SH-SY5Y (cell line): Measurements from ENCODE around the gene FBLIM1.

ENCODE experiments used
- GATA2 ChIP-seq: IDR thresholded peaks from 2 replicates; pipeline ENCODE4 v1.6.1; 2011; ENCODE audit warnings: mild to moderate bottlenecking, low read depth, low read length
- GATA3 ChIP-seq: IDR thresholded peaks from 2 replicates; pipeline ENCODE4 v1.6.1; 2011; ENCODE audit warnings: low read depth, mild to moderate bottlenecking, low read length, moderate library complexity

FBLIM1 gene

DNA sequence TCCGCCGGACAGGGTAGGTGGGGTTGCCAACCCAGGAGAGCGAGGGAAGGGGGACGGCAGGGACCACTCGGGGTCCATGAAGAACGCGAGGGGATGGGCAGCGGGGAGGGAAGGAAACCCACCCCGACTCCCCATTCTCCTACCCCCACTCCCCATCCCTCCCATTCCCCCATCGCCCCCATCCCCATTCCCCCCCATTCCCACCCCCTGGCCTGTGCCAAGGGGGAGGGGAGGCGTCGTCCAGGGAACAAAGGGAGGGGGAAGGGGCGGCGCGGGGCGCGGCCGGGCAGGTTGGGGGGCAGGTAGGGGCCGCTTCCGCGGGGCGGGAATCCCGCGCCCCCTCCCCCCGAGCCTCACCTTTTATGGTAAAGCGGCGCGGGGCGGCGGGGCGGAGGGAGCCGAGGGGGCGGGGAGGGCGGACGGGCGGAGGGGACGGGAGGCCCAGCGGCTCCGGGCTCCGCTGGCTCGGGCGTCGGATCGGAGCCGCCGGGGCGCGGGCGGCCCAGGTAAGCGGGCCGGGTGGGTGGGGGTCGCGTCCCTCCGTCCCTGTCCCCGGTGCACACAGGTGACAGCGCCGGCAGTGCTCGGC, at the start of gene FBLIM1:
TSS of gene FBLIM1 (plus strand) at position 453 of the 589 bp plus-strand sequence. CDS start 6,189 bp downstream, outside the sequence.
- no peak for TF ChIP-seq GATA3
- no peak for TF ChIP-seq GATA2

DNA sequence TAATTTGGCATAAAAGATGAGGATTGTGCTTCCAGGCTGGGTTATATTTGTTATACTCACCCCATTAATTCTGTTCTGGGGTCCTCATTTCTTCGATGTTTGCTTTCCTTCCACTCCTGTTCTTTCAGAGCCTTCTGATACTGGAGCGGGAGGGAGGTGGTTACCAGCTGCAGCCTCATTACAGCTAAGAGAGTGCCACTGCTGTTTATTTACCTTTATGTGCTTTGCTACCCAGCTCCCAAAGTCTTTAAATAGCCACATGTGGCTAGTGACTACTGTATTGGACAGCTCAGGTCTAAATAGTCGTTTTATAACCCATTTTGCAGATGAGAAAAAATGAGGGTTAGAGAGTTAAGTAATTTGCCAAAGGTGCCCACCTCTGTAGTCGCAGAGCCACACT, 49.4 kb upstream of the FBLIM1 start:
- TF ChIP-seq GATA2 (no peak), GATA3 (no peak)

DNA sequence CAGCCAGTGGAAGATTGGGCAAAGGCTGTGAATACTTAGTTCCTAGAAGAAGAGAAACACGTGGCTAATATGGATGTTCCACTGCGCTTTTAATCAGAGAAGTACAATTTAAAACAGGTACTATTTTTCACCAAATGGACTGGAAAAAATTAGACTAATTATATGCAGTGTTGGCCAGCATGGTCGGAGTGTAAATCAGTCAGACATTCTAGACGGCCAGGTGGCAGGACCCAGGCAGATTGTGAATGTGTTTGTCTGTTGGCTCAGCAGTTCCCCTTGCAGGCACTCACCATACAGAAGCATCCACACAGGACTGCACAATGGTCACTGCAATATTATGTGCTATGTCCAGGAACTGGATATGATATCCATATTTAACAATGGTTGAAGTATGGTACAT, 46.4 kb upstream of the FBLIM1 start:
- no peak for TF ChIP-seq GATA2
- TF ChIP-seq GATA3, result no peak

DNA sequence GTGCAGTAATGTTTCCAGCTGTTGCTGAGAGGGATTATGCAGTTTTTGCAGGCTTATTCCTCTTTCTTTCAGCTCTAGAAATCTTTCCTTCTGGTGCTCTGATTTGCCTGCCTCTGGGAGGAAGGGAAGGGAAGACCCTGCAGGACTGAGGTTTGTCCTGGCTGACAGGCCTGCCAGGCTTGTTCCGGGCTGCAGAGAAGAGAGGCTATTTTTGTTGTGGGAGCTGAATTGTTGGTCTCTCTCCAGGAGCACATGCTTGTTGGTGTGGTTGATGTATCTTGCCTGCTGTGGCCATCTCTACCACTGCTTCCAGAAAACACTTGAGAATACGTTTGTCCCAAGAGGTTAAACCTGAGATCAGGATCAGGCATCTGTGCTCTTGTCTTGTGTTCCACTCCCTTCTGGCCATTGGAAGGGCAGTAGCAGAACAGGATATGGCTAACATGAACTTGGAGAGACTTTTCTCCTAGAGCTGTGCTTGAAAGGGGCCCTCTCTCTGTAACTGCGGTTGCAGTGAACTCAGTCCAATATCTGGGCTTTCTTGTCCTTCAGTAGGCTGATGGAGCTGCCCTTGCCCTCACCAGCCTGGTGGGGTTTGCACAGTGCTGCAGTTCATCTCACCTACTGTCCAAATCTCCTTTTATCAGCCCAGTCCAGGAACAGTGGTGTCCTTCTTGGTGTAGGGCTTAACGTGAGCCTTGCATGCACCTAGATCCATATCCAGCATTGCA, 44.0 kb upstream of the FBLIM1 start:
- no peak for TF ChIP-seq GATA2
- no peak for TF ChIP-seq GATA3

DNA sequence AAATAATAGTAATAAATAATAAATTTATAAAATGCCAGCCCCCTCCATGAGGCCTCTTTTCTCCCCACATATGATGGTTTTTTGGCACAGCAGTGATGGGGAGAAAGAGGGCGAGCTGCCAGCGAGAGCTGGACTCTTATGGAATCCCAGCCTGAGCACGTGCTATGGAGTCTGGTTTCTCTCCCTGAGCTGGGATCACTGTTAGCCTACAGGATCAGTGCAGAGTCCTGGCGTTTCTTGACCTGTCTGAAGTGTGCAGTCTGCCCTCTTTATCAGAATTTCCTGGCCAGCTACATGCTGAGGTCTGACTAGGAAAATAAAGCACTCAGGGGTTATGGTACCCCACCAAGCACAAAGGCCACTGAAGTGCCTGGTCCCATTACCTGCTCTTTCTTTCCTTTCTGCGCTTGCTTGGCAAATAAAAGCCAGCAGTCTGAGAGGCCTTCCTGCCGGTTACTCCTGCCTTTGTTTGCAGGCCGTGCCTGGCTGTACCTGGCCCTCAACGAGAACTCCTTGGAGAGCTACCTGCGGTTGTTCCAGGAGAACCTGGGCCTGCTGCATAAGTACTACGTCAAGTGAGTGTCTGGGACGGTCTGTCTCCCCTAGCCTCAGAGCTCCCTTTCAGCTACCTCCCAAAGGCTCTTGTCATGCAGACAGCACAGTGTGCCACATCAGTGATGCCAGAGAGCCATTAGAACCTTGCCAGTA, 41.0 kb upstream of the FBLIM1 start:
- TF ChIP-seq GATA2 (no peak), GATA3 (no peak)

GRCh38 chr1:15718199-15718601, 40.4 kb upstream of the FBLIM1 start:
- TF ChIP-seq GATA3, result no peak
- TF ChIP-seq GATA2, result no peak

DNA sequence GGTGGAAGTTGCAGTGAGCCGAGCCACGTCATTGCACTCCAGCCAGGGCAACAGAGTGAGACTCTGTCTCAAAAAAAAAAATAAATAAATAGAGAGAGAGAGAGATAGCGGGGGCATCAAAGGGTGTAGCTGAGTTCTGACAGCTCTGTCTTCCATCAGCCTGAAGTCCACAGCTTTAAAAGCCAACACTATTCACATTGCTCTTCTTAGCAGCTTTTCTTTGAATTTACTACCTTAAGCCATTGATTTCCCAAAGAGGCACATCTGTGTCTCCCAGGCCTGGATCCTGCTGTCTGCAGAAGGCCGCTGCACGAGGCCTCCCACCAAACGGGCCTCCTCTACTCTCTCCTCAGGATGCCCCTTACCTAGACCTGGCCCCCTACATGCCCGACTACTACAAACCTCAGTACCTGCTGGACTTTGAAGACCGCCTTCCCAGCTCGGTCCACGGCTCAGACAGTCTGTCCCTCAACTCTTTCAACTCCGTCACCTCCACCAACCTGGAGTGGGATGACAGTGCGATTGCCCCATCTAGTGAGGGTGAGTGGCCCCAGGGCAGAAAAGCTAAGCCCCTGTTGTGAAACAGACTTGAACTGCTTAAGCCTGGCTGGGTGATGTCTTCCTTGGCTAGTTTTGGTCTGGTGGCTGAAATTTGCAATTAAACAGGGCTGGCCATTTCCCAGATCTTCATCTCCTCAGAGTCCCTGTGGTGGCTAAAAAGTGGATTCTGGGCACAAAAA, 39.0 kb upstream of the FBLIM1 start:
- TF ChIP-seq GATA3 (no peak), GATA2 (no peak)

DNA sequence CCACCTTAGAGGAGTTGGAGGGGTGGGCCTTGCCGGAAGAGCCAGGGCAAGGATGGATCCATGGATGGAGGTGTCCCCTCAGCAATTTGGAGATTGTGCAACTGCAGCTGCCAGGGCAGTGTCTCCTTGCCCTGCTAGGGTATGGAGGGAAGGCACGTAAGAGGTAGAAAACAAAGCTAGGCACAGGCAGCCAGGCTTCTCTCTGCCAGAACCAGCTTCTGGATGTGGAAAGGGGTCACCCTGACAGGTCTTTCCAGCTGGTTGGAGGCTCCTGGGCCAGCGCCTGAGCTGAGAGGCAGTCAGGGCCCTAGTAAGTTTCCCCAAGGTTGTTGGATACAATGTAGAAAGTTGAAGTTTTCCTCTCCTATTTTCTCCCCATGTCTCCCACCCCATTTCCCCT, 37.7 kb upstream of the FBLIM1 start:
- TF ChIP-seq GATA2 (no peak), GATA3 (no peak)

DNA sequence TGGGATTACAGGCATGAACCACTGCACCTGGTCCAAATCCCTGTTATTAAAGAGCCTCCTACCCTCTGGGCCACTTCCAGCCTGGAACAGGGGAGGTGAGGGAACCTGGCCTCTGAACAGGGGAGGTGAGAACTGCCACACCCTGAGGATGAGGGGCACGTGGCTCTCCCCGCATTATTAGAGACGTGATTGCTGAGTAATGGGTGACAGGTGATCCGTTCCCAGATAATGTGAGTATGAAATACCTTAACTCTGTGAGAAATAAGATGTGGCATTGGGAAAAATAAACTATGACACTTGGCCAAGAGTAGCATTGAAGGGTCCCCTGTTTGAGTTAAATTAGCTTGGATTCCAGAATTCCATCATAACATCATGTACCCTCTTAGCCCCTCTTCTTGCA, 36.2 kb upstream of the FBLIM1 start:
- no peak for TF ChIP-seq GATA2
- TF ChIP-seq GATA3, result no peak

DNA sequence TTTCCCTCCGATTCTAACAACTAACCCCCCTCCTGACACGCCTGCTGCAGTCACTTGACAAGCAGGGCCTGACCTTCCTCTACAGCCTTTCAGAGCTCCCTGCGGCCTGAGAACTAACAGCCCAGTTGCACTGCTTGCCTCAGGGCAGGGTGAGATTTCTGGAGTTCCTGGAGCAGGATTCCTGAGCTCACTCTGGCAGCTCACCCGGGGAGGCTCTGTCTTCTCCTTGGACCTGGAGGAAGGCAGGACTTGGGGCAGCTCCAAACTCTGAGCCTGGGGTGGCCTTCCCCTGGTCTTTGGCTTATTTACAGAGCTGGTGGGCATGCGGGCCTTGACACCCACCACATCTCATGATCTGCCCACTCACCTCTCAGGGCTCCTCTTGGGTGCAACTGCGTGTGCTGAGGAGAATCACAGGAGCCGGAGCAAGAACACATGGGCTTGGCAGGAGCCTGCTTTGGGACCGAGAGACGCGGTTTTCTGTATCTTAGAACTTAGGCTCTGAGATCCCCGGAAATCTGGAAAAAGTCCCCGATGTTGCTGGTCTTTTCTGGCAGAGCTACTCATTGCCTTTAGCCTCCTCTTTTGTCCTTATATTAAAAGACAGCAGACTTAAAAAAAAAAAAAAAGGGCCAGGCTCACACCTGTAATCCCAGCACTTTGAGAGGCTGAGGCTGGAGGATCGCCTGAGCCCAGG, 35.6 kb upstream of the FBLIM1 start:
- TF ChIP-seq GATA2, result no peak
- no peak for TF ChIP-seq GATA3

GRCh38 chr1:15723631-15724246, 34.9 kb upstream of the FBLIM1 start:
- no peak for TF ChIP-seq GATA3
- no peak for TF ChIP-seq GATA2

DNA sequence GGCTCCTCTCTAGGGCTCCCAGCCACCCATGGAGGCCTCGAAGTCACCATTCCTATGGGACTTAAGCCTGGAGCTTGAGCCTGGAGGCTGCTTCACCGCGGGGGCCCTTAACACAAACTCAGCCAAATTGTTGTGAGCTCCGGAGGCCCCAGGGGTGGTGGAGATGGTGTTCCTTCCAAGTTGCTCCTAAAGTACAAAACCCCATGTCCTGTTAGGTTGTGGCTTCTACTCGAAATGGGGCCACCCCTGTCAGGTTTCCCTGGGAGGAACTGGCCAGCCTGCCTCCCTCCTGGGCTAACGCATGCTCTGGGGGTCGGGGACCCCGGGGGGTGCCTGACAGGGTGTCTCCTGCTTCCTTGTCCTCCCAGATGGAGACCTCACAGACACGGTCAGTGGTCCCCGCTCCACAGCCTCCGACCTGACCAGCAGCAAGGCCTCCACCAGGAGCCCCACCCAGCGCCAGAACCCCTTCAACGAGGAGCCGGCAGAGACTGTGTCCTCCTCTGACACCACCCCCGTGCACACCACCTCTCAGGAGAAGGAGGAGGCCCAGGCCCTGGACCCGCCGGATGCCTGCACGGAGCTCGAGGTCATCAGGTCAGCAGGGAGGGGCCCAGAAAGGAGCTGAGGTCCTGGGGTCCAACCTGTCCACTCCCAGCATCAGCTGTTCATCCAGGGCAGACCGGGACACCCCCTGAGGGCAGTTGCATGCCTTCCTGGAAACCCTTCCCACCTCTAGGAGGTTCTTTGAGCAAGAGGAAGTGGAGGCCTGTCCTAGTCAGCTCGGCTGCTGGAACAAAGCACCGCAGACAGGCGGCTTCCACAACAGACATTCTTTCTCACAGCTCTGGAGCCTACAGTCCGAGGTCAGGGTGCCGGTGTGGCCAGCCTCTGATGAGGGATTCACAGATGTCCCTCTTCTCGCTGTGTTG, 33.4 kb upstream of the FBLIM1 start:
- TF ChIP-seq GATA3 (no peak), GATA2 (no peak)
